Globus pallidus (tissue), 1 donor: ENCODE data around the gene EHD4.

Source experiments
- DNase-seq: peaks from one replicate; pipeline ENCODE4 v3.0.0-alpha.2; 2015; ENCODE audit warnings: low spot score

EHD4 gene

DNA sequence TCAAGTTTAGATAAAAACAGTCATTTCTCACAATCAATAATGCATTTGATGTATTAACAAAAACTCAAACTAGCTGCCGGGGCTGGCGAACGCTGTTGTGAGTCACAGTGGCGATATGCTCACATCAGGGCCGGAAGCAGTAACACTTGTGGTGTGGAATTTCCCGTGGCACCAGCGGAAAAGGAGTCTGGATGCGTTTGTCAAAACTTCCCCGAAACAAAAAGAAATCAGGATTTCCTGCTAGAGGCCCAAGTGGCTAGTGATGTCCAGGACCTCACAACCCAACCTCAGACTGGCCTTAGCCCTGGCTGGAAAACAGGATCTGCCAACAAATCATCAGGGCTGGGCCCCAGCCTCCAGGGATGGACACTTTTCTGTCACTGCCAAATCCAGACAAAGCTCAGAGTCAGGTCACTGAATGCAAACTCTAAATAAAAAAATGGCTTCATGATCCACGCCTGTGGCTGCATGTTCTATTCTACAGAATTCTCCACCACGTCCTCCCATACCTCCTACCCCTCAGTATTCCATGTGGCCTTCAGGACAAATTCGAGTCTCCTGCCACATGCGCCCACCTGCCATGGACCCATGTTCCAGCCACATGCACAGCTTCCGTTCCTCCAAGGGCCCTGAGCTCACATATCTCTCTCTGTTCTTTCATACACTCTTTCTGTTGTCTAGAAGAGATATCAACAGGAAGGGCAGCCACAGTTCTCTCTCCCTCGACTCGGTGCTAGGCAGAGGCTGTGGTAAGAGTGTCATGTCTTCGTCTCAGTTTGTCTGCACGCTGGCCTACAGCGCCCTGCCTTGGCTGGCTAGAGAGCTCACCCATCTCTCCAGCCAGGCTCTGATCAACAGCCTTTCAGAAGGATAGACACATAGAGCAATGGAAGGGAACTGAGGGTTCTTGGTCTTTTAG, 35.4 kb downstream of the EHD4 start:
- DNase-seq, result peak; percentile 58

DNA sequence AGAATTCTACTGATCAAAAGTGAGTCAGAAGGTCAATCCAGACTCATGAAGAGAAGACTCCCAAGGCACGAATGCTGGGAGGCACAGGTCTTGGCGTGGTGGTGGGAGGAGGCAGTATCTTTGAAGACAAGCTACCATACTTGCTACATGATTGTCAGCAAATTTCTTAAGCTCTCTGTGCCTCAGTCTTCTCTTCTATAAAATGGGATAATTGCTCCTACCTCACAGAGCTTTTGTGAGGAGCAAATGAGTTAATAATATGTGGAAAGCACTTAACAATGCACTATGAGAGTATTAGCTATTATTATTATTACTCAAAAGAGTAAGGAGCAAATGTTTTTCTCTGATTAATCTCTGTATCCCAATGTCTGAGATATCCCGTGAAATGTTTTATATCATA, 36.2 kb downstream of the EHD4 start:
- no peak for DNase-seq

DNA sequence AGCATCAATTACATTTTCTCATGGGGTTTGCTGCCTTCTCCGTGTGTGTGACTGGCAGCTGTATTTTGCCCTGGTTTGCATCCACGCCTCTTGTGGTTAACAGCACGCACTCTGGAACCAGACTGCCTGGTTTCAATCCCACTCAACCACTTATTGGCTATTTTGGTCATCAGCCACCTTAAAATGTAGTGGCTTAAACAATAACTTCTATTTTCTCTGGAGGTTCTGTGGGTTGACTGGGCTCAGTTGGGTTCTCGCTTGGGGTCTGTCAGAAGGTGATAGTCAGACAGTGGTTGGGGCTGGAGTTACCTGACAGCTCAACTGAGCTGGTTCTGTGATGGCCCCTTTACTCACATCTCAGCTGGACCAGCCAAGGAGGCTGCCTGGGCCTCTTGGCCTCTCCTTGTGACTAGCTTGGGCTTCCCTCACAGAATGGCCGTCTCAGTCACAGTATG, 36.8 kb downstream of the EHD4 start:
- no peak for DNase-seq

GRCh38 chr15:41934843-41935242, 37.5 kb downstream of the EHD4 start:
- DNase-seq, result no peak

- no peak for DNase-seq
These were observed 38.6 kb downstream of the EHD4 start for GRCh38 chr15:41933771-41934170.

DNA sequence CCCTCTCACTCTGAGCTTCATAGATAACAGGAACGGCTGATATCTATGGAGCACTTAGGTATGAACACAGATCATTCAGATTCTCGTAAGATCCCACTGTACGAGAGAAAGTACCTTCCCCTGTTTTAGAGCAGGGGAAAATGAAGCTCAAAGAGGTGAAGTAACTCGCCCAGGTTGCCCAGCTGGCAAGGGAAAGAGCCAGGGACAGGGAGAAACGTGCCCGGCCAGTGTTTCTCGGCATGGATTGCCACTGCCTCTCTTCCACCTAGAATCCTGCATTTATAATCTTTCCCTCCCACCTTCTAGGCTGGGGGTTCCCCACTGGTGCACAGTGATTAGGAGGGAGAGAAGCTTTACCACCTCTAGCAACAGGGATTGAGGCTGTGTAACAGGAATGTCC, 39.0 kb downstream of the EHD4 start:
- DNase-seq, result no peak

- no peak for DNase-seq
These were observed 39.7 kb downstream of the EHD4 start for GRCh38 chr15:41932511-41933289.

GRCh38 chr15:41932101-41932500, 40.3 kb downstream of the EHD4 start:
- no peak for DNase-seq

GRCh38 chr15:41930867-41931222, 41.5 kb downstream of the EHD4 start:
- DNase-seq, result no peak

- no peak for DNase-seq
These were observed 42.0 kb downstream of the EHD4 start for GRCh38 chr15:41930221-41930866.

GRCh38 chr15:41928637-41929620, 43.4 kb downstream of the EHD4 start:
- DNase-seq, result no peak

- no peak for DNase-seq
These were observed 44.3 kb downstream of the EHD4 start for GRCh38 chr15:41928100-41928499.

- DNase-seq, result no peak
These were observed 44.8 kb downstream of the EHD4 start for GRCh38 chr15:41927536-41927935.

DNA sequence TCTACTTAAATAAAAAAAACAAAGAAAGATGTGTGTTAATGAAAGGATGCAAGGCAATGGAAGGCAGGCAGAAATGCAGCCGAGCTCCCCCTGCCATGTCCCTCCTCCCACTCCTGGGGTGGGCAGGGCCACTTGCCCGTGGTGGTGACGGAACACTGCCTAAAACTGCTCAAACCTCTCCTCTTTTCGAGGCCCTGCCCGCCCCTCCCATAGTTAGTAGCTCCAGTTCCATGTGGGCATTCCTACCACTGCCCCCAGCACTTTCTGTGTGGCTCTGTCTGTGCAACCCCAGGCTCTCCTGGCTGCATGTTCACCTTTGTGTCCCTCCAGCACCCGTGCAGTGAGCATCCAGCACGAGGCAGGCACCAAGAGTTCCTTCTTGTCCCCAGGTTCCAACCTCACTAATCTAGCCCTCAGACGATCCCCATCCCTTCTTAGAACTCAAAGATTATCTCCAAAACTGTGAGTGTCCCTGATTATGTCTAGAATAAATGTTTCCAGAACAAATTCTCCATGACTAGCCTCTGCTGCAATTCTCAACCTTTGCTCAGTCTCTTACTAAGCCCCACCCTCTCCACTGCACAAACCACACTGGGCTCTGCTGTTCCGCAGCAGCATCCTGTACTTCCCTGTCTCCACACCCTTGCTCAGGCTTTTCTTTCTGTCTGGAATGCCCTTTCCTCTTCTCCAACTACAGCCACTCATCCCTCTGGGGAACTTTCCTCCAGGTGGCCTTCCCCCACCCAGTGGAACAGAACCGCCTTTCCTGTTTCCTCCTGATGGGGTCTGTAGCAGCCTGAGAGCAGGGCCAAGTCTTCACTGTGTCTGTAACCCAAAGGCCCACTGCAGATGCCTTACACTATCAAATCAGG, 45.9 kb downstream of the EHD4 start:
- no peak for DNase-seq

DNA sequence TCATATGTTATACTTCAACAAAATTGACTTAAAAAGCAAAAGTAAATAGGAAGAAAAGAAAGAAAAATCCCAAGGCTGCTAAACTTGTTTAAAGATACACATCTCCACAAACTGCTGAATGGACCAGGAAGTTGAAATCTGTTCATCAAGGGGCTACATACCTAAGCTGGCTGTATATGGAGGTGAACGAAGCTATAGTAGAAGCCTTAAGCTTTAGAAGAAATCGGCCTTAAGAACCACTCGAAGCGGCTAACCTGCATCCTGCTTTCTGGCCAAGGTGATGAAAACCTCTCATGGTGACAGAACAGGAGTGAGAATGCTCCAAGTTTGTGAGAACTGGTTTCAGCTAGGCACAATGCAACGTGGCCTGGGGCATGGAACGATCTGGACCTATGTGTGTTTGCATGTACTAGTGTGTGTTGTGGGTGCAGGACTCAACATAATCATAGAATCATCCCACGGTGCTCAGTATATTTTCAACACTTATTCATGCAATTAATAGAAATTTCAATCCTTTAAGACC, 47.2 kb downstream of the EHD4 start:
- DNase-seq, result no peak

- DNase-seq, result no peak
These were observed 48.9 kb downstream of the EHD4 start for GRCh38 chr15:41923401-41923997.

DNA sequence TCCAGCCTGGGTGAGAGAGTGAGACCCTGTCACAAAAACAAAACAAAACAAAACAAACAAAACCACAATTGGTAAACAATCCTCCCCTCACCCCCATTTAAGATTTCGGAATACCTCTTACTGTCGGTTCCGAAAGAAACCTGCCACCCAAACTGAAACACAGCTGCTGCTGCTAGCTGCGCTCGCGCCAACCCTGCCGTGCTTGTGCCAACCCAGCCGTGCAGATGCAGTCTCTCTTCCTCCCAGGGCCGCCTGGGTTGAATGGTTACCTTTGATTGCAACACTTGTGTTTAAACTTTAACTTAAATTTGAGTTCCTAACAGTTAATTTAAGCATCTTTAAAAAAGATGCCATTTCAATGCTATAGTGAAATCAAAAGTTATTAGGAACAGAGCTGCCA, 50.0 kb downstream of the EHD4 start:
- no peak for DNase-seq

- no peak for DNase-seq
These were observed 50.7 kb downstream of the EHD4 start for GRCh38 chr15:41921639-41922038.

- DNase-seq, result no peak
These were observed 51.2 kb downstream of the EHD4 start for GRCh38 chr15:41921167-41921566.
